ENCODE results near the gene TPCN1.

Gene TPCN1

DNA sequence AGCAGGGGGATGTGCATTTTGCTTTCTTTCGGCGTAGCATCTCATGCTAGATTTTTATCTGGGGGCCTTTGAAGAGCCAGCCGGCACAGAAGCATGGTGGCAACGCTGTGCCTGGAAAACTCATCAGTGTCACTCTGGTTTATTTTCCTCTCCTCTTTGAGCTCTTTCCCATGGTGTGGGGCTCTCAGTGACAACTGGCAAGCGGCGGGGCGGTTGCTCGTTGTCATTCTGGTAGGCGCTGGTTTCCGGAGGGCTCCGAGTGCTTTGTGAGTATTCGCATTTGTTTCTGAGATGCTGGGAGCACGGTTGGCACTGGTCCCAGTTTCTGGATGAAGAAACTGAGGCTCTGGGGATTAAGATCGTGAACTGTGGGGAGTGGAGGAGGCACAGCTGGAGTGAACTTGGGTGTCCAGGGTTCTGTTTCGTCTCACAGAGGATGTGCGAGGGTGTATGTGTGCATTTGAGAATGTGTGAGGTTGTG, 23.3 kb downstream of the TPCN1 start:
- Histone ChIP-seq H3K9me3 (ENCODE audit: insufficient read depth, low read depth, low read length) (no peaks in the 10 kb centered on the region), H3K4me1 (ENCODE audit: insufficient read depth, low read length) (peaks cover 27% of the 10 kb centered on the region), H3K4me3 (ENCODE audit: low read length) (no peak overlapping the region), H3K36me3 (ENCODE audit: insufficient read depth, low read length) (peaks cover 8% of the 10 kb centered on the region; the same call in 1 of the 2 replicates), H3K27me3 (ENCODE audit: insufficient read depth, low read length) (no peaks in the 10 kb centered on the region), H3K9ac (ENCODE audit: low read depth, low read length) (no peak overlapping the region), H3K27ac (ENCODE audit: low read depth, low read length) (peak overlapping the region; percentile 36)
- 90% methylated on average over 16 of the region's 16 CpGs for WGBS

DNA sequence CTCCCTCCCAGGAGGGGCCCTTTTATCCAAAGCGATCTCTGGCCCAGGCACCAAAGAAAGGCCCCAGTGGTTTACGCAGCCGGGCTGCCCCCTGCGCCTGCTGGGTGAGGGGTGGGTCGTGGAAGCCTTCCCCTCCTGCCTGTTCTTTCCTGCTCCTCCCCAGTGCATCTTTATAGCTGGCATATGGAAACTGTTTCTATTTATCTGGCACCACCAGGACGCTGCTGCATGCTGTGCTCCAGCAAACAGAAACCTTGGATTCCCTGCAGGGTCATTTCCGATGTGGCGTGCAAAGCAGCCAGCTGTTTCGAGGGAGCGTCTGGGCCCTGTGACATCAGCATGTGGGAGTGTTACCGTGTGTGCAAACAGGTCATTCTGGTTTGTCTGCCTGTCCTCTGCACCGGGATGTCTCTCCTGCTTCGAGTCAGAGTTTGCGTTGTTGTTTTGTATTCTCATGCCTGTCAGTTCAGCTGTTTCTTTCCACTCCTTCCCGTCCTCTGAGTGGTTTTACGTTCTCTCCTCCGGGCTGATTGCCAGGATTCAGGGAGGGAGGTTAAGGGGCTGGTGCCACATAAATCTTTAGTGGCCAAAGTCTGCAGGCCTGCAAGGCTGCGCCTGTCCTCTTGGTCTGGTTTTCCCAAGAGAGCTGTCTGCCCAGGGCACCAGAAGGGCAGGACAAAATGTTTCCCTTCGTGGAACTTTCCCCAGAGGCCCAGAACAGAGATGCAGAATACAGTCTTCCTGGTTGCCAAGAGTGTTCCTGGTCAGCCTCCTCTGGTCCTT, 24.6 kb downstream of the TPCN1 start:
- Histone ChIP-seq H3K27me3 (ENCODE audit: insufficient read depth, low read length) (no peaks in the 10 kb centered on the region), H3K4me1 (ENCODE audit: insufficient read depth, low read length) (peaks cover 27% of the 10 kb centered on the region), H3K4me3 (ENCODE audit: low read length) (peak overlapping the region; percentile 4; the same call in 1 of the 2 replicates), H3K36me3 (ENCODE audit: insufficient read depth, low read length) (peaks cover 8% of the 10 kb centered on the region; the same call in 1 of the 2 replicates), H3K27ac (ENCODE audit: low read depth, low read length) (peak overlapping the region; percentile 83), H3K9me3 (ENCODE audit: insufficient read depth, low read depth, low read length) (no peaks in the 10 kb centered on the region), H3K9ac (ENCODE audit: low read depth, low read length) (peak overlapping the region; percentile 44)
- WGBS, result 27% methylated on average over 19 of the region's 19 CpGs

- Histone ChIP-seq H3K27ac (ENCODE audit: low read depth, low read length) (peak overlapping the region; percentile 83), H3K36me3 (ENCODE audit: insufficient read depth, low read length) (peaks cover 8% of the 10 kb centered on the region; the same call in 1 of the 2 replicates), H3K27me3 (ENCODE audit: insufficient read depth, low read length) (no peaks in the 10 kb centered on the region), H3K9me3 (ENCODE audit: insufficient read depth, low read depth, low read length) (no peaks in the 10 kb centered on the region), H3K4me3 (ENCODE audit: low read length) (no peak overlapping the region), H3K9ac (ENCODE audit: low read depth, low read length) (peak overlapping the region; percentile 44; the same call in 1 of the 2 replicates), H3K4me1 (ENCODE audit: insufficient read depth, low read length) (peaks cover 27% of the 10 kb centered on the region)
- 71% methylated on average over 18 of the region's 18 CpGs for WGBS
These were observed 25.3 kb downstream of the TPCN1 start for GRCh38 chr12:113246478-113247122.

- no peaks in the 10 kb centered on the region for H3K9me3 ChIP-seq (ENCODE audit: insufficient read depth, low read depth, low read length)
- H3K4me1 ChIP-seq (ENCODE audit: insufficient read depth, low read length), result peaks cover 27% of the 10 kb centered on the region
- no peak overlapping the region; the same call in 1 of the 2 replicates for H3K9ac ChIP-seq (ENCODE audit: low read depth, low read length)
- H3K36me3 ChIP-seq (ENCODE audit: insufficient read depth, low read length), result peaks cover 5% of the 10 kb centered on the region; the same call in 1 of the 2 replicates
- H3K27ac ChIP-seq (ENCODE audit: low read depth, low read length), result no peak overlapping the region
- H3K4me3 ChIP-seq (ENCODE audit: low read length), result no peak overlapping the region
- WGBS, result 90% methylated on average over 21 of the region's 21 CpGs
- H3K27me3 ChIP-seq (ENCODE audit: insufficient read depth, low read length), result no peaks in the 10 kb centered on the region
These were observed 26.1 kb downstream of the TPCN1 start for GRCh38 chr12:113247123-113248050.

DNA sequence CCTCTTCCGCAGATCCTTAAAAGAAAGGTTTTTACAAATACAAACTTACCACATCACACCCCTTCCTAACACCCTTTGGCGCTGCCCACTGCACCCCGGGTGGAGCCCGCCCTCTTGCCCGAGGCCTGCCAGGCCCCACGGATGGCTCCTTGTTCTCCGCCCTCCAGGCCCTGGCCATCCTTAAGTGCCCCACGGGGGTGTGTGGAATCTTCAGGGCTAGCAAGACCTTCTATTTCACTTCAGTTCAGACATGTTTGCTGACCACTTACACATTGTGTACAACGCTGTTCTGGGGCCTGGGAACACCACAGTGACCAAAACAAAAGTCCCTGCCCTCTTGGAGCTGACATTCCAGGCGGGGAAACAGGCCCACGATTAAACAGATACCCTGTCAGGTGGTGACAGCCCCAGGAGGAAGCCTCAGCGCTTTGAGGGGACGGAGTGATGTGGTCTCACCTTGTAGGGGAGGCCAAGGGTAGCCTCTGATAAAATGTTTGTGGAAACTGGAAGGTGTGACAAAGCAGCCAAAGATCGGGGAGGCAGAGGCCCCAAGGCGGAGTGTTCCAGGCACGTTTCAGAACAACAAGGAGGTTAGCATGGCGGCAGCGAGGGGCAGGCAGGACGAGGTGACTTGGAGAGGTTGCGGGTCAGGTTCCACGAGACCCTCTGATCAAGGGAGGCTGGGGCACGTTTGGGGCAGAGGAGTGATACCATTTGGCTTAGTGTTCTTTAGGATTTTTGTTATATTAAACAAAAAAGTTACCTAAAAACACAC, 27.0 kb downstream of the TPCN1 start:
- Histone ChIP-seq H3K36me3 (ENCODE audit: insufficient read depth, low read length) (no peaks in the 10 kb centered on the region), H3K27ac (ENCODE audit: low read depth, low read length) (no peak overlapping the region), H3K4me1 (ENCODE audit: insufficient read depth, low read length) (peaks cover 27% of the 10 kb centered on the region)

DNA sequence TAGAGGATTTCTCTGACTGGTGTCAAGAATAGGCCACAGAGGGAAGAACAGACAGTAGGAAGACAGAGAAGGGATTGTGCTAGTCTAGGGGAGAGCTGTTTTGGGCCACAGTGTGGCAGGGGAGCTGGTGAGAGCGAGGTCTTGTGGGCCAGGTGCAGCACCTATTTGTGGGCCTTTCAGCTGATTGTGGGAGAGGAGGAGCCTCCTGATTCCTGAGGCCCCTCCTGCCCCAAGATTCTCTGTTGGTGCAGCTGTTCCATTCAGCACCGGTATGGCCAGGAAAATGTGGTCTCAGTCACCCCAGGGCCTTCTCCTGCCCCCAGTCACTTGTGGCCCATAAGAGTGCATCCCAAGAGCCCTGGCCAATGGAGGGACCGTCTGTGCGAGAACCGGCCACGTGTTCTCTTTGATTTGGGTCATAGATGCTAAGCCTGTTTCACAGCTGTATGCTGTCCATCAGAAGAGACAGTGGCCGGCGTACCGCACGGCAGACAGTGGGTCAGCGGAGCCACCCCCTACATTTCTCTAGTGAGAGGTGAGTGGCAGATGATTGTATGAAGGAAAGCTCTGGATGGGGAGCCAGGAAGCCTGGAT, 27.7 kb downstream of the TPCN1 start:
- H3K27ac ChIP-seq (ENCODE audit: low read depth, low read length), result no peak overlapping the region
- H3K36me3 ChIP-seq (ENCODE audit: insufficient read depth, low read length), result no peaks in the 10 kb centered on the region
- peaks cover 27% of the 10 kb centered on the region for H3K4me1 ChIP-seq (ENCODE audit: insufficient read depth, low read length)
- no peak overlapping the region for H3K4me3 ChIP-seq (ENCODE audit: low read length)
- no peak overlapping the region for H3K9ac ChIP-seq (ENCODE audit: low read depth, low read length)
- WGBS, result 96% methylated on average over 11 of the region's 11 CpGs
- H3K27me3 ChIP-seq (ENCODE audit: insufficient read depth, low read length), result no peaks in the 10 kb centered on the region
- no peaks in the 10 kb centered on the region for H3K9me3 ChIP-seq (ENCODE audit: insufficient read depth, low read depth, low read length)

More for the DNA sequence above, 27.0 kb downstream of the TPCN1 start:
- 92% methylated on average over 21 of the region's 22 CpGs for WGBS
- H3K9me3 ChIP-seq (ENCODE audit: insufficient read depth, low read depth, low read length), result no peaks in the 10 kb centered on the region
- no peak overlapping the region for H3K4me3 ChIP-seq (ENCODE audit: low read length)
- no peaks in the 10 kb centered on the region for H3K27me3 ChIP-seq (ENCODE audit: insufficient read depth, low read length)
- H3K9ac ChIP-seq (ENCODE audit: low read depth, low read length), result no peak overlapping the region

DNA sequence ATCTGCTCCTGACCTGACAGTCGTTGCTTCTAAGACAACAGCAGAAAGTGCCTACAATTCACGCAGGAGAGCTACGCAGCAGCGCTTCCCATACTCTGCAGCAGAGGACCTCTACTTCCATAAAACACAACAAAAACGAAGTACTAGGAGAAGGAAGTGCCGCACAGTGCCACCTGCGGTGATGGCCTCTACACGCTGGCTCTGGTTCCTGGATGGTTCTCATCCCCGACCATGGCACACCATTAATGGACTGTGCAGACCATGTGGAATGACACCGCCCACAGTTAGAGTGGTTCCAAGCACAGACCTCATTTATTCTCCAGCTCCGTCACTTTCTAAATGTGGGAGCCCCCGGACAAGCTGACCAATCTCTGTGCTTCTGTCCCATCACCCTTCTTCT, 28.3 kb downstream of the TPCN1 start:
- Histone ChIP-seq H3K4me3 (ENCODE audit: low read length) (no peak overlapping the region), H3K27ac (ENCODE audit: low read depth, low read length) (no peak overlapping the region), H3K36me3 (ENCODE audit: insufficient read depth, low read length) (no peaks in the 10 kb centered on the region), H3K9me3 (ENCODE audit: insufficient read depth, low read depth, low read length) (no peaks in the 10 kb centered on the region), H3K27me3 (ENCODE audit: insufficient read depth, low read length) (no peaks in the 10 kb centered on the region), H3K4me1 (ENCODE audit: insufficient read depth, low read length) (peaks cover 23% of the 10 kb centered on the region), H3K9ac (ENCODE audit: low read depth, low read length) (no peak overlapping the region)
- WGBS, result 94% methylated on average over 12 of the region's 12 CpGs

DNA sequence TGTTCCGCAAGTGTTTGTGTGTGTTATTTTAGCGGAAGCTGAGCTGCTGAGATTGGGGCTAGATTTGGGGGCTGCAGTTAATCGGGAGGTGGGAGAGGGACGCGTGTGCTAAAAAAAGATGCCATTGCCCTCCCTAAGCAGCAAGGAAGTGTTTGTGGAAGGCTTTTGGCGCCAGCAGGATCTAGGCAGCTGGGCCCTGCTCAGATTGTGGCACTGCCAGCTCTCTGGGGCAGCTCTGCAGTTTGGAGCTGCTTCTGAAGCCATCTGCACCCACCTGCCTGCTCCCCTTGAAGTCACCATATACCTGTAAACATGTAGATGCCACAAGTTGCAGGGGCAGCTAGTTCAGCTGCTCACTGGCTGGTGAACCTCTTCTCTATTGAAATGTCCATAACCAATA, 28.8 kb downstream of the TPCN1 start:
- H3K9ac ChIP-seq (ENCODE audit: low read depth, low read length), result no peak overlapping the region
- no peaks in the 10 kb centered on the region for H3K36me3 ChIP-seq (ENCODE audit: insufficient read depth, low read length)
- H3K27ac ChIP-seq (ENCODE audit: low read depth, low read length), result no peak overlapping the region
- H3K4me1 ChIP-seq (ENCODE audit: insufficient read depth, low read length), result peaks cover 19% of the 10 kb centered on the region
- H3K27me3 ChIP-seq (ENCODE audit: insufficient read depth, low read length), result no peaks in the 10 kb centered on the region
- H3K4me3 ChIP-seq (ENCODE audit: low read length), result no peak overlapping the region
- WGBS, result 95% methylated on average over 6 of the region's 6 CpGs
- no peaks in the 10 kb centered on the region for H3K9me3 ChIP-seq (ENCODE audit: insufficient read depth, low read depth, low read length)

- H3K9ac ChIP-seq (ENCODE audit: low read depth, low read length), result no peak overlapping the region
- no peaks in the 10 kb centered on the region for H3K27me3 ChIP-seq (ENCODE audit: insufficient read depth, low read length)
- H3K4me1 ChIP-seq (ENCODE audit: insufficient read depth, low read length), result peaks cover 12% of the 10 kb centered on the region
- H3K36me3 ChIP-seq (ENCODE audit: insufficient read depth, low read length), result no peaks in the 10 kb centered on the region
- H3K4me3 ChIP-seq (ENCODE audit: low read length), result no peak overlapping the region
- H3K9me3 ChIP-seq (ENCODE audit: insufficient read depth, low read depth, low read length), result no peaks in the 10 kb centered on the region
- 93% methylated on average over 16 of the region's 16 CpGs for WGBS
- H3K27ac ChIP-seq (ENCODE audit: low read depth, low read length), result no peak overlapping the region
These were observed 30.3 kb downstream of the TPCN1 start for GRCh38 chr12:113251404-113252070.

Measured in HUES64 (cell line).